ENCODE data around the gene CFL1.
A peak's percentile ranks its signal among the peaks of the same experiment; 100 is the strongest.
"Not testable (repeated sequence)": the region's sequence is repeated elsewhere in the genome, so short reads cannot be mapped to it uniquely, and the experiment has no call there.

Gene CFL1

GRCh38 chr11:65892661-65893317, 34.8 kb upstream of the CFL1 start:
- no peak for TF ChIP-seq CTCF (IDR thresholded peaks at IDR 0.05; ENCODE audit: low read depth, low read length, missing control alignments)
- H3K4me3 ChIP-seq (replicated peaks; ENCODE audit: low read depth, low read length) = peak overlapping the region; percentile 57
- no peak for DNase-seq (ENCODE audit: extremely low read depth, low read depth)

DNA sequence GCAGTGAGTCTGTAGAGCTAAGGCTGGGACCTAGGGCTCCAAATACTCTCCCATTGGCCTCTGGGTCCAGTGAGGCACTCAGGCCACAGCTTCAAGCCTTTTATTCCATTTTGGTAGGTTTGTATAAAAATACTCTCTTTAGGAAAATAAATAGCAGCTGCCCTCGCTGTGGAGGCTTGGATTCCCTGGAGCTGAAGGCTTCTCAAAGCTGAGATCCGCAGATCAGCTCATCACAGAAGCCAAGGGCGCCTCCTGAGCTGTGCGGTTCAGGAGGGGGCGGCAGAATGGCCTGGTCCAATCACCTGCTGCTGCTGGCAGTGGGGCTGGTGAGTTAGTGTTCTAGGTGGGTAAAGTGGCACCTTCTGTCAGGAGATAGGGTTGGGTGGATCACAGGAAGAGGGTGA, 34.2 kb upstream of the CFL1 start:
- peak overlapping the region; percentile 57 for H3K4me3 ChIP-seq (replicated peaks; ENCODE audit: low read depth, low read length)
- not testable (repeated sequence) for DNase-seq (ENCODE audit: extremely low read depth, low read depth)

DNA sequence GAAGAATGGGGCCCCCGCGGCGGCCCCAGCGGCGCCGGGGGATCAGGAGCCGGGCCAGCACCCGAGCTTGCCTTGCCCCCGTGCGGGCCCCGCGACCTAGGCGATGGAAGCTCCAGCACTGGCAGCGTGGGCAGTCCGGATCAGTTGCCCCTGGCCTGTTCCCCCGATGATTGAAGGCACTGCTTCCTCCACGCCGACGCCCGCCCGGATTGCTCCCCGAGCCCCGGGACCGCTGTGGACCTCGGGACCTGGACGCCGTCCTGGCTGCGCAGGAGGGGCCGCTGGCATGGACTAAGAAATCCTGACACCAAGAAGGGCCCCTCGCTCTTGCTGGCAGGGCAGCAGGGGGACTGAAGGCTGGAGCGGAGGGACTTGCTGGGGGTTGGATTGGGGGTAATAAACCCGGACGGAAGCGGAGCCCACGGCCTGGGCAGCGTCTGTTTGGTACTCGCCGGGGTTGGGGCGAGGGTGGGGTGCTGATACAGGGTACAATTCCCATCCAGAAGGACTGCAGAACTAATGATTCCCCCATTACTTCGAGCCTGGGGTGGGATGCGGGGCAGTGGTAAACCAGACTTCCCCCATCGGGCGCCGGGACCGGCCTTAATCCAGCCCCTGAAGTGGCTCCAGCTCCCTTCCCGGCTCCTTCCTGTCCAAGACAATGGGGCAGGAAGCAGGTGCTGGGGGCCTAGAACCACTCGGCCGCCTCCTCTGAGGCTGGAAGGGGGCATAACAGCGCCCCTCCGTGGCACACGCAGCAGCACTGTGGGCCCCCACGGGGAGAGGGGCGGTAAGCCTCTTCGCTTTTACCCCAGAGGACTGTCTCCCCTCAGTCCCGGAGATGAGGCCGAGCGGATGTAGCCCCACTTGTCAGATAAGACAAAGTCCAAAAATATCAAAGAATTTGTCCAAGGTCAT, 33.5 kb upstream of the CFL1 start:
- peak overlapping the region; percentile 57 for H3K4me3 ChIP-seq (replicated peaks; ENCODE audit: low read depth, low read length)
- TF ChIP-seq CTCF (IDR thresholded peaks at IDR 0.05; ENCODE audit: low read depth, low read length, missing control alignments) = peak; percentile 35
- DNase-seq (ENCODE audit: extremely low read depth, low read depth) = no peak

- TF ChIP-seq CTCF (IDR thresholded peaks at IDR 0.05; ENCODE audit: low read depth, low read length, missing control alignments) = no peak
- peak within 1 kb of the TSS; percentile 87 for H3K4me3 ChIP-seq (replicated peaks; ENCODE audit: low read depth, low read length)
- peak; percentile 88 for DNase-seq (ENCODE audit: extremely low read depth, low read depth)
Observed at GRCh38 chr11:65890324-65891218, 32.6 kb upstream of the CFL1 start, which contains the start of gene CCDC85B. CCDC85B (plus strand) TSS chr11:65890673; CDS start chr11:65890784, 111 bp downstream.

GRCh38 chr11:65888163-65888814, 30.3 kb upstream of the CFL1 start, which contains the start of gene FIBP:
FIBP (minus strand) TSS chr11:65888471; CDS start chr11:65888418, 53 bp downstream.
- TF ChIP-seq CTCF (IDR thresholded peaks at IDR 0.05; ENCODE audit: low read depth, low read length, missing control alignments) = peak; percentile 79
- peak; percentile 88 for DNase-seq (ENCODE audit: extremely low read depth, low read depth)
- peak within 1 kb of the TSS; percentile 87 for H3K4me3 ChIP-seq (replicated peaks; ENCODE audit: low read depth, low read length)

DNA sequence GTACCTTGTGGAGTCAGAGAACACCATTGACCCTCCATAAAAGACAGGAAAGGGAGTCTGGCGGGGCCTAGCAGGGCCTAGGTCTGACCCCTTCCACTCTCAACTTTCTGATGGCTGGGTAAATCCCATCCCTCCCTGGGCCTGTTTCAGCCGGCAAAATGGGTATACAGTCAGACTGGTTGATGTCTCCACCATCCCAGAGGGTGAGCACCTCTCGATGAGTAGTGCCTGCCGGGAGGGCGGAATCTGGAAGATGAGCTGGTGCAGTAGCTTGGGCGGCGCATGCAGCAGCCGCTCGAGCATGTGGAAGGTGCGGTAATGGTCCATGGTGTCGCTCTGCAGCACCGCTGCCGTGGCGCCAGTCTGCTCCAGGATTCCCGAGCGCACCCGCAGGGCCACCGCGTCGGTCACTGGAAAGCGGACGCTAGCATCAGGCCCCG, 29.8 kb upstream of the CFL1 start:
- TF ChIP-seq CTCF (IDR thresholded peaks at IDR 0.05; ENCODE audit: low read depth, low read length, missing control alignments) = no peak
- H3K4me3 ChIP-seq (replicated peaks; ENCODE audit: low read depth, low read length) = peak overlapping the region; percentile 87
- no peak for DNase-seq (ENCODE audit: extremely low read depth, low read depth)
